GM12878 (cell line): Measurements from ENCODE around the gene AKNA. TPM values are rescaled to one million over a fixed set of nuclear protein-coding genes. Genes with fewer than 3 reads are reported as not detected.
A peak's percentile ranks its signal among the peaks of the same experiment; 100 is the strongest.

Experiments
- BCLAF1 ChIP-seq: fragments of 450-650 bp; IDR thresholded peaks from 2 replicates; pipeline ENCODE4 v1.6.1; 2017; ENCODE audit warnings: antibody characterized with exemption, mild to moderate bottlenecking, moderate library complexity
- BHLHE40 ChIP-seq, 2 experiments: fragments of 450-650 bp in 1 of 2; IDR thresholded peaks; 2 replicates each; pipeline ENCODE4 v1.6.1; 2011 to 2017; ENCODE audit warnings: low read depth in 2 of 2, borderline replicate concordance in 1 of 2, improper control_type of control experiment in 1 of 2, low read length in 1 of 2, mild to moderate bottlenecking in 1 of 2
- BRCA1 ChIP-seq: IDR thresholded peaks from 2 replicates; pipeline ENCODE4 v1.6.1; 2011; ENCODE audit warnings: low read depth, low read length, improper control_type of control experiment
- CBFB ChIP-seq: IDR thresholded peaks from 2 replicates; pipeline ENCODE4 v1.6.1; 2016; ENCODE audit warnings: antibody characterized with exemption, low read depth
- CEBPB ChIP-seq, 2 experiments: fragments of 150-350 bp in 1 of 2; IDR thresholded peaks; 2 replicates each; pipeline ENCODE4 v1.6.1; 2012 to 2014; ENCODE audit warnings: low read depth in 2 of 2, low read length in 2 of 2, borderline replicate concordance in 1 of 2, inconsistent platforms in 1 of 2
- GABPA ChIP-seq: IDR thresholded peaks from 2 replicates; pipeline ENCODE4 v1.6.1; 2014; ENCODE audit warnings: antibody characterized with exemption, low read depth, mild to moderate bottlenecking, inconsistent platforms
- HSF1 ChIP-seq: fragments of 150-350 bp; IDR thresholded peaks from 2 replicates; pipeline ENCODE4 v1.6.1; 2014; ENCODE audit warnings: mild to moderate bottlenecking, low read depth, low read length
- IRF4 ChIP-seq: IDR thresholded peaks from 2 replicates; pipeline ENCODE4 v1.6.1; 2011; ENCODE audit warnings: low read depth, low read length
- KAT2A ChIP-seq: conservative IDR thresholded peaks from 2 replicates; pipeline ENCODE4 v1.6.1; 2011; ENCODE audit warnings: low read depth, low read length; ENCODE audit not compliant: control insufficient read depth
- MAX ChIP-seq: IDR thresholded peaks from 2 replicates; pipeline ENCODE4 v1.6.1; 2012; ENCODE audit warnings: low read depth, low read length, improper control_type of control experiment
- MTA2 ChIP-seq: fragments of 450-650 bp; IDR thresholded peaks from 2 replicates; pipeline ENCODE4 v1.6.1; 2016; ENCODE audit warnings: low read depth, mild to moderate bottlenecking, moderate library complexity
- MTA3 ChIP-seq: IDR thresholded peaks from 2 replicates; pipeline ENCODE4 v1.6.1; 2012; ENCODE audit warnings: low read length, inconsistent platforms, borderline replicate concordance
- NR2C1 ChIP-seq: fragments of 450-650 bp; IDR thresholded peaks from 2 replicates; pipeline ENCODE4 v1.6.1; 2017; ENCODE audit warnings: antibody characterized with exemption, mild to moderate bottlenecking, moderate library complexity
- PKNOX1 ChIP-seq: fragments of 450-650 bp; IDR thresholded peaks from 2 replicates; pipeline ENCODE4 v1.6.1; 2016; ENCODE audit warnings: mild to moderate bottlenecking
- RAD21 ChIP-seq: IDR thresholded peaks from 2 replicates; pipeline ENCODE4 v1.6.1; 2011; ENCODE audit warnings: mild to moderate bottlenecking, low read depth, low read length, moderate library complexity; ENCODE audit not compliant: insufficient read depth
- SIX5 ChIP-seq: IDR thresholded peaks from 2 replicates; pipeline ENCODE4 v1.6.1; 2011; ENCODE audit warnings: mild to moderate bottlenecking, low read depth, low read length, moderate library complexity; ENCODE audit not compliant: severe bottlenecking
- SRF ChIP-seq, 2 experiments: IDR thresholded peaks; 2 replicates each; pipeline ENCODE4 v1.6.1; 2011; ENCODE audit warnings: low read depth in 2 of 2, low read length in 2 of 2, mild to moderate bottlenecking in 1 of 2, moderate library complexity in 1 of 2
- YBX1 ChIP-seq: fragments of 450-650 bp; IDR thresholded peaks from 2 replicates; pipeline ENCODE4 v1.6.1; 2016; ENCODE audit warnings: antibody characterized with exemption
- ZNF274 ChIP-seq: IDR thresholded peaks from one replicate; pipeline ENCODE4 v1.8.0; 2011; ENCODE audit not compliant: insufficient read length, insufficient read depth
- ZNF592 ChIP-seq: fragments of 450-650 bp; IDR thresholded peaks from 2 replicates; pipeline ENCODE4 v1.6.1; 2017; ENCODE audit warnings: mild to moderate bottlenecking, moderate library complexity
- polyA plus RNA-seq, 11 experiments: library from polyadenylated mRNA; depleted of rRNA in 4 of 11; unstranded in 6 of 11; stranded (reverse) in 5 of 11; fragments of >200 nt; fragmentation: Nextera tagmentation in 4 of 11; fragmentation: Illumina TruSeq in 1 of 11; extraction: Ambion mirVana in 4 of 11; extraction: Trizol in 1 of 11; gene quantifications; 1 replicate in 1 of 11; 2 replicates in 10 of 11; pipeline versions ENCODE4 v1.2.1 to v1.2.3, GENCODE V29; 2011 to 2016; ENCODE audit warnings: inconsistent platforms in 2 of 11, missing spikeins in 2 of 11, low read depth in 1 of 11
- total RNA-seq, 4 experiments: library from RNA; depleted of rRNA in 3 of 4; stranded (reverse); fragments of >200 nt in 3 of 4; fragmentation: Illumina TruSeq in 1 of 4; extraction: Trizol in 1 of 4; gene quantifications; 2 replicates each; pipeline versions ENCODE4 v1.2.1 to v1.2.3, GENCODE V29; 2013 to 2021

Gene AKNA
- total and polyA plus RNA-seq, 10 of the 15 experiments (the other 5 are each of a cell fraction or from before 2014, with no cell fraction given), result 1.6 to 132 (median 35.3) TPM

- TF ChIP-seq ZNF592 (no peak), BRCA1 (no peak), MAX (no peak), MTA2 (peak; percentile 44; the same call in 1 of the 2 replicates), GABPA (no peak), NR2C1 (no peak), MTA3 (no peak), SIX5 (no peak), CEBPB (IDR thresholded peaks at IDR 0.05; ENCODE audit: borderline replicate concordance in 1 of 2, low read depth in 2 of 2, low read length in 2 of 2) (no peak), KAT2A (no peak), BHLHE40 (IDR thresholded peaks at IDR 0.05; ENCODE audit: borderline replicate concordance in 1 of 2, low read depth in 2 of 2, low read length in 1 of 2) (peak; percentile 26 to 41; a peak in 1 of 4 replicates), PKNOX1 (no peak), CBFB (peak; percentile 85), YBX1 (no peak), BCLAF1 (no peak), SRF (IDR thresholded peaks at IDR 0.05; ENCODE audit: low read depth in 2 of 2, low read length in 2 of 2) (no peak), HSF1 (no peak), IRF4 (peak; percentile 57; the same call in 1 of the 2 replicates), ZNF274 (no peak), RAD21 (0 out of 2 replicates have a peak, but pooled peaks have one; percentile 22)
Observed at GRCh38 chr9:114382699-114383520, 4.9 kb downstream of the AKNA start (continued).
